HepG2 (cell line): ENCODE results near the gene ACSL3. TPM values are rescaled to one million over a fixed set of nuclear protein-coding genes. Genes with fewer than 3 reads are reported as not detected.

Experiments used
- ATF5 ChIP-seq: sonication (generic); formaldehyde crosslinking; IDR thresholded peaks from 2 replicates; pipeline ENCODE4 v1.4.0; 2020; ENCODE audit warnings: mild to moderate bottlenecking, low read depth, missing genetic modification reagents
- NFYB ChIP-seq: sonication (generic); formaldehyde crosslinking; IDR thresholded peaks from 2 replicates; pipeline ENCODE4 v1.4.0; 2020; ENCODE audit warnings: missing genetic modification reagents
- NR2F1 ChIP-seq, 2 experiments: fragments of 450-650 bp in 1 of 2; formaldehyde crosslinking in 1 of 2; IDR thresholded peaks; 2 replicates each; pipeline versions ENCODE4 v1.5.0 to v1.6.1; 2016 to 2020; ENCODE audit warnings: mild to moderate bottlenecking in 1 of 2, missing compliant biosample characterization in 1 of 2, missing genetic modification reagents in 1 of 2, moderate library complexity in 1 of 2
- RBFOX2 ChIP-seq: fragments of 200-400 bp; formaldehyde crosslinking; IDR thresholded peaks from 2 replicates; pipeline ENCODE4 v1.6.1; 2017; ENCODE audit warnings: low read depth, mild to moderate bottlenecking, low read length
- SRSF1 ChIP-seq: fragments of 200-400 bp; formaldehyde crosslinking; optimal IDR thresholded peaks from 2 replicates; pipeline ENCODE3; 2017; ENCODE audit warnings: mild to moderate bottlenecking, low read depth, low read length, moderate library complexity
- ZFAT ChIP-seq: sonication (generic); formaldehyde crosslinking; conservative IDR thresholded peaks from 2 replicates; pipeline ENCODE4 v1.8.1; 2023; ENCODE audit warnings: missing genetic modification reagents, inconsistent platforms
- ZNF407 ChIP-seq: sonication (generic); formaldehyde crosslinking; IDR thresholded peaks from one replicate; pipeline ENCODE4 v1.5.1; 2020; ENCODE audit warnings: mild to moderate bottlenecking, missing genetic modification reagents; ENCODE audit errors: not compliant biosample characterization
- ZNF577 ChIP-seq: sonication (generic); formaldehyde crosslinking; IDR thresholded peaks from 2 replicates; pipeline ENCODE4 v1.4.0; 2020; ENCODE audit warnings: mild to moderate bottlenecking, low read depth, missing genetic modification reagents, borderline replicate concordance
- ZNF781 ChIP-seq: sonication (generic); formaldehyde crosslinking; IDR thresholded peaks from 2 replicates; pipeline ENCODE4 v1.5.1; 2020; ENCODE audit warnings: borderline replicate concordance, mild to moderate bottlenecking, missing genetic modification reagents; ENCODE audit errors: not compliant biosample characterization
- ZNF784 ChIP-seq: sonication (generic); formaldehyde crosslinking; IDR thresholded peaks from 2 replicates; pipeline ENCODE4 v1.5.1; 2020; ENCODE audit warnings: missing genetic modification reagents, mild to moderate bottlenecking, borderline replicate concordance
- polyA plus RNA-seq, 8 experiments: library from polyadenylated mRNA; depleted of rRNA in 3 of 8; stranded (reverse) in 7 of 8; unstranded in 1 of 8; fragments of >200 nt; fragmentation: Illumina TruSeq in 4 of 8; extraction: Trizol in 4 of 8; gene quantifications; 2 replicates each; pipeline versions ENCODE4 v1.2.1 to v1.2.3, GENCODE V29; 2011 to 2016; ENCODE audit warnings: low read depth in 4 of 8, missing spikeins in 1 of 8, mixed read lengths in 1 of 8; ENCODE audit not compliant: insufficient read depth in 1 of 8
- total RNA-seq, 5 experiments: library from RNA; depleted of rRNA; stranded (reverse); fragments of >200 nt; fragmentation: Illumina TruSeq; extraction: Trizol; gene quantifications; 2 replicates each; pipeline ENCODE4 v1.2.3, GENCODE V29; 2016; ENCODE audit warnings: low read depth in 1 of 5
- TF ChIP-seq, protein P1 (sequence below), 2 experiments: sonication (generic) in 1 of 2; formaldehyde crosslinking in 1 of 2; IDR thresholded peaks; 2 replicates each; pipeline versions ENCODE4 v1.4.0 to v1.6.1; 2018 to 2020; ENCODE audit warnings: missing genetic modification reagents in 2 of 2, borderline replicate concordance in 1 of 2, low read depth in 1 of 2, mild to moderate bottlenecking in 1 of 2, missing biosample characterization in 1 of 2
- TF ChIP-seq, protein P2 (sequence below): sonication (generic); formaldehyde crosslinking; IDR thresholded peaks from 2 replicates; pipeline ENCODE4 v1.9.0; 2021; ENCODE audit warnings: missing genetic modification reagents, borderline replicate concordance

ACSL3 gene
- total and polyA plus RNA-seq, 2 of the 13 experiments (the other 11 are each of a cell fraction or from before 2014, with no cell fraction given) = 305 to 365 TPM

DNA sequence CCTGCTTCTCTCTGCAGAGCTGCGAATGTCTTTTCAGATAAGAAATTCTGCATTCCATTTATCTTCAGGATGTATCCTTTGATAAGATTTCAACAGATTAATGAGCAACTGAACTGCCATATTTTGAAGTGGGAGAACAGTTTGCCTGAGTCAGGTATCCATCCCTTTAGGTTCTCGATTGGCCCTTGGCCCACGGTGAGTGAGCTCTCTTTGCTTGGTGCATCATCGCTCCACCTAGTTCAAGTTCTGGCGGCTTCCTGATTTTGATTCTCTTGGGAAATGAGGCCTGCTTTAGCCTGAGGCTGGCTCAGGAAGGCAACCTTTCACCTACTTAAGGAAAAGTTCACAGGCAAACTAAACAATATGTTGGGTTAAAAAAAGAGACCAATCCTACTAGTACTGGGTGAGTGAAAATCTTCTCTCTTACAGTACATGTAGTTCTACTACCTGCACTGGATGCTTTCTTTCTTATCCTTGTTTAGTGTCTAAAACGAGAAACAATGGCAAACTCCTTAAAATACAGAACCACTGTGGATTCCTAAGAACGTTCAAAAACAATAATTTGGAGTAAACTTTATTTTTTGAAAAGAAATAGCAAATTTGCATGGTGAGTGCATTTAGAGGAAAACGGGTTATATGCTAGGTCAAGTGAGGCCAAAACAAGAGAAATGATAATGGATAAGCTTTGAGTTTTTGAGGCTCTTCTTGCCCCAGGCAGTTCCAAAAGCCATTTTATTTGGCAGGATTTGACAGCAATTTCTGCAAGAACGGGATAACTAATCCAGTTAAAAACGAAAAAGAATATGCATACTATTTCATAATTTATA lies 837 bp upstream of the ACSL3 start (continued):
- TF ChIP-seq ZFAT (CRISPR knock-in tag) (no peak), ZNF784 (no peak), NR2F1 (CRISPR knock-in tag; IDR thresholded peaks at IDR 0.05) (0 out of 4 replicates have a peak, but pooled peaks of 1 of the 2 experiments have one; percentile 10), ZNF407 (CRISPR knock-in tag) (no peak), ZNF577 (CRISPR knock-in tag) (no peak), NFYB (0 out of 2 replicates have a peak, but pooled peaks have one; percentile 15), ATF5 (CRISPR knock-in tag) (no peak), RBFOX2 (no peak), ZNF781 (no peak), SRSF1 (no peak)
- TF ChIP-seq, protein P1, sequence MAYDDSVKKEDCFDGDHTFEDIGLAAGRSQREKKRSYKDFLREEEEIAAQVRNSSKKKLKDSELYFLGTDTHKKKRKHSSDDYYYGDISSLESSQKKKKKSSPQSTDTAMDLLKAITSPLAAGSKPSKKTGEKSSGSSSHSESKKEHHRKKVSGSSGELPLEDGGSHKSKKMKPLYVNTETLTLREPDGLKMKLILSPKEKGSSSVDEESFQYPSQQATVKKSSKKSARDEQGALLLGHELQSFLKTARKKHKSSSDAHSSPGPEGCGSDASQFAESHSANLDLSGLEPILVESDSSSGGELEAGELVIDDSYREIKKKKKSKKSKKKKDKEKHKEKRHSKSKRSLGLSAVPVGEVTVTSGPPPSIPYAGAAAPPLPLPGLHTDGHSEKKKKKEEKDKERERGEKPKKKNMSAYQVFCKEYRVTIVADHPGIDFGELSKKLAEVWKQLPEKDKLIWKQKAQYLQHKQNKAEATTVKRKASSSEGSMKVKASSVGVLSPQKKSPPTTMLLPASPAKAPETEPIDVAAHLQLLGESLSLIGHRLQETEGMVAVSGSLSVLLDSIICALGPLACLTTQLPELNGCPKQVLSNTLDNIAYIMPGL (CRISPR knock-in tag; IDR thresholded peaks at IDR 0.05; ENCODE audit: borderline replicate concordance in 1 of 2, low read depth in 1 of 2) = peak in 1 of 2 experiments; percentile 30; a peak in 1 of 4 replicates
- TF ChIP-seq, protein P2, sequence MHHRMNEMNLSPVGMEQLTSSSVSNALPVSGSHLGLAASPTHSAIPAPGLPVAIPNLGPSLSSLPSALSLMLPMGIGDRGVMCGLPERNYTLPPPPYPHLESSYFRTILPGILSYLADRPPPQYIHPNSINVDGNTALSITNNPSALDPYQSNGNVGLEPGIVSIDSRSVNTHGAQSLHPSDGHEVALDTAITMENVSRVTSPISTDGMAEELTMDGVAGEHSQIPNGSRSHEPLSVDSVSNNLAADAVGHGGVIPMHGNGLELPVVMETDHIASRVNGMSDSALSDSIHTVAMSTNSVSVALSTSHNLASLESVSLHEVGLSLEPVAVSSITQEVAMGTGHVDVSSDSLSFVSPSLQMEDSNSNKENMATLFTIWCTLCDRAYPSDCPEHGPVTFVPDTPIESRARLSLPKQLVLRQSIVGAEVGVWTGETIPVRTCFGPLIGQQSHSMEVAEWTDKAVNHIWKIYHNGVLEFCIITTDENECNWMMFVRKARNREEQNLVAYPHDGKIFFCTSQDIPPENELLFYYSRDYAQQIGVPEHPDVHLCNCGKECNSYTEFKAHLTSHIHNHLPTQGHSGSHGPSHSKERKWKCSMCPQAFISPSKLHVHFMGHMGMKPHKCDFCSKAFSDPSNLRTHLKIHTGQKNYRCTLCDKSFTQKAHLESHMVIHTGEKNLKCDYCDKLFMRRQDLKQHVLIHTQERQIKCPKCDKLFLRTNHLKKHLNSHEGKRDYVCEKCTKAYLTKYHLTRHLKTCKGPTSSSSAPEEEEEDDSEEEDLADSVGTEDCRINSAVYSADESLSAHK (CRISPR knock-in tag) = no peak
